Measurements from ENCODE around the gene ZNF618.
A peak's percentile ranks its signal among the peaks of the same experiment; 100 is the strongest.

ZNF618 gene, protein sequence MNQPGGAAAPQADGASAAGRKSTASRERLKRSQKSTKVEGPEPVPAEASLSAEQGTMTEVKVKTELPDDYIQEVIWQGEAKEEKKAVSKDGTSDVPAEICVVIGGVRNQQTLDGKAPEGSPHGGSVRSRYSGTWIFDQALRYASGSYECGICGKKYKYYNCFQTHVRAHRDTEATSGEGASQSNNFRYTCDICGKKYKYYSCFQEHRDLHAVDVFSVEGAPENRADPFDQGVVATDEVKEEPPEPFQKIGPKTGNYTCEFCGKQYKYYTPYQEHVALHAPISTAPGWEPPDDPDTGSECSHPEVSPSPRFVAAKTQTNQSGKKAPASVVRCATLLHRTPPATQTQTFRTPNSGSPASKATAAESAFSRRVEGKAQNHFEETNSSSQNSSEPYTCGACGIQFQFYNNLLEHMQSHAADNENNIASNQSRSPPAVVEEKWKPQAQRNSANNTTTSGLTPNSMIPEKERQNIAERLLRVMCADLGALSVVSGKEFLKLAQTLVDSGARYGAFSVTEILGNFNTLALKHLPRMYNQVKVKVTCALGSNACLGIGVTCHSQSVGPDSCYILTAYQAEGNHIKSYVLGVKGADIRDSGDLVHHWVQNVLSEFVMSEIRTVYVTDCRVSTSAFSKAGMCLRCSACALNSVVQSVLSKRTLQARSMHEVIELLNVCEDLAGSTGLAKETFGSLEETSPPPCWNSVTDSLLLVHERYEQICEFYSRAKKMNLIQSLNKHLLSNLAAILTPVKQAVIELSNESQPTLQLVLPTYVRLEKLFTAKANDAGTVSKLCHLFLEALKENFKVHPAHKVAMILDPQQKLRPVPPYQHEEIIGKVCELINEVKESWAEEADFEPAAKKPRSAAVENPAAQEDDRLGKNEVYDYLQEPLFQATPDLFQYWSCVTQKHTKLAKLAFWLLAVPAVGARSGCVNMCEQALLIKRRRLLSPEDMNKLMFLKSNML

DNA sequence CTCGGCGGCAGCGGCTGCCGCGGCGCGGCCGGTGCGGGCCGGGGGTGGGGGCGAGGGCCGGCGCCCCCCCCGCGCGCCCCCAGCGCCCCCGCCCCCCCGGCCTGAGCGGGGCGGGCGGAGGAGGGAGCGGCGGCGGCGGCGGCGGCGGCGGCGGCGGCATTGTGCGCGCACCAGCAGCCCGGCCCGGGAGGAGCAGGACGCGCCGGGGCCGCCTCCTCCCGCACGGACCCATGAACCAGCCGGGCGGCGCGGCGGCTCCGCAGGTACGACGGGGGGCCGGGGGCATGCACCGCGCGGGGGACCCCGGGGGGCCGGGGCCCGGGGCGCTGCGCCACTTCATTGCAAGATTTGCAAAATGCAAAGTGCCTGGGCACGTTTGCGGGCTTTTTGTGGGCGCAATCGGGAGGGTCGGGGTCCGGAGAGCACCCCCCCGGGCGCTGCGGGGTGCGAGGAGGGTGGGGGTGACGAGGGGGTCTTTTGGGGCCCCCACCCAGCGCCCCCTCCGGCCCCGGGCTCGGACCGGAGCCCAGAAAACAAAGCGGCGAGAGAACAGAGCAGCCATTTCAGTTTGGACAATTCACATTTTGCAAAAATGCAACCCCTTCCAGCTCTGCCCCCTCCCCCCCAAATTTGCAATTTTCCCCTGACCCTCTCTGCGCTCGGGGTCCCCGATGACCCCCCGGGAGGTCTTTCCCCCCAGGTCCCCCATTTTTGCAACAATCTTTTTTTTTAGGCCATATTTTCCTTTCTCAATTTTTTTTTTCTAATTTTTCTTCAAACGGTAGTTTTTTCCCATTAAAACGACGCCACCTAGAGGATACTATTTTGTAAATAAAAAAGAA lies at the start of gene ZNF618:
TSS of gene ZNF618 (plus strand) at position 159 of the 842 bp plus-strand sequence. CDS start at position 231, 72 bp downstream.
- peak; percentile 29 for DNase-seq

DNA sequence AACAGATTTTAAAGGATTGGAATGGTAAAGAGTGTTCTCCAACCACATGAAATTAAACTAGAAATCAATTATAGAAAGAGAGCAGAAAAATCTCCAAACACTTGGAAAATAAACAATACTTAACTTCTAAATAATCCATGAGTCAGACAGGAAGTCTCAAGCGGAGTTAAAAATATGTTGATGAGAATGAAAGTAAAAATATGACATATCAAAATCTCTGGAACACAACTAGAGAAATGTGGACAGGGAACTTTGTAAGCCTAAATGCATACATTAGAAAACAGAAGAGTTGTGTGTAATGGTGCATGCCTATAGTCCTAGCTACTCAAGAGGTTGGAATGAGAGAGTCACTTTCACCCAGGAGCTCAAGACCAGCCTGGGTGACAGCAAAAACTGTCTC lies 47.9 kb upstream of the ZNF618 start:
- no peak for DNase-seq

DNA sequence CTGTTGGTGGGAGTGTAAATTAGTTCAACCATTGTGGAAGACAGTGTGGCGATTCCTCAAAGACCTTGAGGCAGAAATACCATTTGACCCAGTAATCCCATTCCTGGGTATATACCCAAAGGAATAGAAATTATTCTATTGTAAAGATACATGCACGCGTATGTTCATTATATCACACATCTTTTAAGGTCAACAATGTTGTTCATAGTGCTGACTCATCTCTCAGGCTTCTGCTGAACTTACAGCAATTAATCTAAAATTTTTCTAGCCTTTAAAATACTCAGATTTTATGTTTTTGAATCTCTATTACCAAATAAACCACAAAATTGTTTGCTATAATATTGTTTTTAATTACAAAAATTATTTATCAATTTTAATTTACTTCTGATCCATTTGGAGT lies 38.8 kb upstream of the ZNF618 start:
- no peak for DNase-seq

DNA sequence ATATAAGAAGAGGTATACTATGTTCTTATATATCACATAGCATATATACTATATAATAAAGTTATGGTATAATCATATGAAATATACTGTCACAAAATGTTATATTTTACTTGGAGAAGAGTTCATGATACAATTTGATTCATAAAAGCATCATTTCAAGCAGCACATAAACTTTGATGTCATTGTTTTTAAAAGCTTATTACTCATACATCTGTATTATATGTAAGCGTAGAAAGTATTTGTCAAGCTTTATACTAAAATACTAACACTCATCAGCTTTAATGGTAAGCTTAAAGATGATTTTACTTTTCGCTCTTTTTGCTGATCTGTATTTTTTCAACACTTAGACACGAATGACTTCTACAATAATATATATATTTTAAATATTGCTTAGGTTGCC lies 34.0 kb upstream of the ZNF618 start:
- no peak for DNase-seq

DNA sequence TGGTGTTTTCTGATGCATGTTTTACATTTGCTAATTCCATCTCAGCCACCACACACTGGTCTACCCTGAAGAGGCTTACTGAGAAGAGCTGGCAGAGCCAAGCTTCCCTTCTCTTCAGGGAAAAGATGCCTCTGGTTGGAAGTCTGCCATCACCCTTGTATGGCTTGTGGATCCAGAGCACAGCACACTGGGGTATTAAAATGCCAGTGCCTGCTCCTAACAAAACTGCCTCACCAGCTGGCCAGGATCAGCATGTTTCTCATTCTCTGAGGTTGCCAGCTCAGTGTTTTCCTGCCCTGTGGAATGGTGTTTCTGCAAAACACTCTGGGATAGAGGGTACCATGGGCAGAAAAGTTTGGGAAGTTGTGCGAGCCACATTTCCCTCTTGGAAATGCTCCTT lies 31.6 kb upstream of the ZNF618 start:
- no peak for DNase-seq

DNA sequence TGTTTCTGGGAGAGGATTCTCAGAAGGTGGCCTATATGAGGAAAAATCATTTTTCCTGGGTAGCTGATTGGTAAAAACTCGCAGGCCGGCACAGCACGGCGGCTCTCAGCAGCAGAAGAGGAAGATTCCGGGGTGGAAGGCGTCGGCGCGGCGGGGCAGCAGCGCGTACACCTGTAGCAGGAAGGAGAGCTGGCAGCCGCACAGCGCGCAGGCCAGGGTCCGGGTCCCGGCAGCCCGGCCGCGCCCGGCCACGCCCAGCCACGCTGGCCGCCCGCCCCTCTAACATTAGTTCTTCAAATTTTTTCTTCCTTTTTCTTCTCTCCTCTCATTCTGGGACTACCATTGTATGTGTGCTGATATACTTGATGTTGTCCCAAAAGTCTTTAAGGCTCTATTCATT lies 24.8 kb upstream of the ZNF618 start:
- no peak for DNase-seq

DNA sequence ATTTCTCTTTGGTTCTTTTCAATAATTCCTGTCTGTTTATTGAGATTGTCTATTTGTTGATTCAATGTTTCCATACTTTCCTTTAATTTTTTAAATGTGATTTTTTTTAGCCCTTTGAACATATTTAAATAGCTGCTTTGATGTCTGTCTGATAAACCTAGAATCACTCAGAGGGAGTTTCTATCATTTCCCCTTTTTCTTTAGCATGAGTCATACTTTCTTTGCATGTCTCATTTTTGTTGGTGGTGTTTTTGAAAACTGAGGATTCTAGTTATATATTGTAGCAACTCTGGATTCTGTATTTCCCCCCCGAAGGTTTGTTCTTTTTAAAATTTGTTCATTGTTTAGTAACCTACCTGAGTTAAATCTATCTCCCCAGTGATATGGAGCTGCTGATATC lies 24.2 kb upstream of the ZNF618 start:
- DNase-seq = no peak

DNA sequence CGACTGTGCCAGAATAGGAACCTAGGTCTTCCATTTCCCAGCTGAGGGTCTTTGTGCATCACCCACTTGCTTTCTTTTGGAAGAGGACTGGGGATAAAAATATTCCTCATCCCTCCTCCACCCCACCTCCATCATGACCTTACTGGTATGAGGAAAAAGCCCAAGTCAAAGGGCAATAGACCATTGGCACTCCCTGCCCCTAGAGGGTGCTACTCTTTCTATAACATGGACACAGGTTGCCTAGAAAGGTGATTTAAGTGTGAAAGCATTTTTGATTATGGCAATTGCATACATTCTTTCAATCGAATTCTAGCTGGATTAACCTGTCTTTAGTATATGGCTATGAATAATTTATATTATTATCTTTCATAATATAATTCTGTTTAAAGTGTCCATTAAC lies 22.8 kb upstream of the ZNF618 start:
- no peak for DNase-seq

DNA sequence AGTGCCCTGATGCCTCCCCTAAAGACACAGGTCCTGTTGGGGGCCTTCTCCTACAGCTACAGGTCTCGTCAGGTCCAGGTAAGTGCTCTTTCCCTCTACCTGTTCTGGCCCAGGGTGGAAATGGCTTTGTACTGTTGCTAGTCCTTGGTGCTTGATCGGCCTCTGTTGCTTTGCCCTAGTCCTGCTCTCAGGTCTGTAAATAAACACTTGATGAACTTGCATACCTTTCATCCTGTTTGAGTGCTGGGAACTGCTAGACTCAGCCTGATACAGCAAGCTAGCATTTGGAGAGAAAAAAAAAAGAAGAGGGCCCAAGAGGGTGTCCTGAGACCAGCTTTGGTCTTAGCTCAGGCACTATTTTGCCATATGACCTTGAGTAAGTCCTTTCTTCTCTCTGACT lies 21.8 kb upstream of the ZNF618 start:
- no peak for DNase-seq

DNA sequence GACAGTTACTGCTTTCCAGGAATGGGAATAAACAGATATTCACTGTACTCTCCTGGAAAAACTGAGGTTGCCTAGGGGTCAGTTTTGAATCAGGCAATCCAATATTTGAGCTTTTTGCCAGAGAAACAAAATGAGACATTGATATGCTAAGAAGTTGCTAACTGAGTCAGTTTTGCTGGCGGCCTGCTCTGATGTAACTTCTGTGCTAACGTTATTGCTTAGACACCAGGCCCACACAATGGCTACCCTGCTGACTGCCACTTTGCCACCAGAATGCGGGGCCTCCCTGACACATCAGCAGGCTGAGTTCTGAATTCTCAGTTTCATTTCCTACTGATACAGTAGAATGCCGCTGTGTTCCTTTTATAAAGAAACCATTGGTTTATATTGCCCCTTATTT lies 18.2 kb upstream of the ZNF618 start:
- DNase-seq = no peak

DNA sequence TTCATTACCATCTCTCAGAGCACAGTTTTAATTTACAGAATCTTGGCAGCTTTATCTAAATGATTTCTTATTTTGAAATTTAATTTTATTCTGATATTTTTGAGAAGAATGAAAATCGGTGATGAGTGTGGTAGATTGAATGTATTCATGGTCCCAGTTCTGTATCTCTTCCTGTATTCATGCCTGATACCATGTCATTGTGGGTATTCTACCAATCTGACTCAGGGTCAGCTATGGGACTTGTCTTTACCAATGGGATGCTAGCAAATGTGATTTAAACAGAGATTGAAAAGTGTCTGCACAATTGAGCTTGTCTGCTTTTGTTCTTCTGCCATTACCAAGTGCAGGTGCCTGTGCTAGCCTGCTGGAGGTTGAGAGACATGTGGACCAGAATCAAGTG lies 17.8 kb upstream of the ZNF618 start:
- no peak for DNase-seq

DNA sequence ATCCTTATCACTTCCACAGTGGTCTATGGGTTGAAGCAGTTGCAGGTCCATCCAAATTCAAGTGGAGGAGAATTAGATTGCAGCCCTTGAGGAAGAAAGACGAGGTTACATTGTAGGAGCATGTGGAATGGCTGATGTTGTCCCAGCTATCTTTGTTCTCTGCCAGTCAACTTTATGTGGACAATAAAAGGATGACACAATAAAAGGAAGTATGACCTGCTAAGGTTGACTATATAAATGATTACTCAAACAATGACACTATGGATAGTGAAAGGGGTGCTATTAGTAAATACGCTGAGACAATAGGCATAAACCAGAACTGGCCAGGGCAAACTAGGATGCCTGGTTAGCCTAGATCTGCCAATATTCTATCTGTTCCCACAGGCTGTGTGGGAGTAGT lies 12.8 kb upstream of the ZNF618 start:
- DNase-seq = no peak

DNA sequence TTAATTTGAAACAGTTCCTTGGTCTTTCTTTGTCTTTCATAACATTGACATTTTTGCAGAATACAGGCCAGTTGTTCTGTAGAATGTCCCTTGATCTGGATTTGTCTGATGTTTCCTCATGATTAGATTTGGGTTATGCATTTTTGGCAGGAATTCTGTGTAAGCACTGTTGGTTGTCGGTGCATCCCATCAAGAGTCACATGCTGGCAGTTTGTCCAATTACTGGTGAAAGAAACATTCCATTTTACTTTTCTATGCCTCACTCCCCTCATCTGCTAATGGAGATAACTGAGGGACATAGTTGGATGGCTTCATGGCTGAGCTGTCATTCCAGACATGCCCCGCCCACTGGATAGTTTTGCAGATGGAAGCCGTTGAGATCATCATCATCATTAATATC lies 7.6 kb upstream of the ZNF618 start:
- no peak for DNase-seq

DNA sequence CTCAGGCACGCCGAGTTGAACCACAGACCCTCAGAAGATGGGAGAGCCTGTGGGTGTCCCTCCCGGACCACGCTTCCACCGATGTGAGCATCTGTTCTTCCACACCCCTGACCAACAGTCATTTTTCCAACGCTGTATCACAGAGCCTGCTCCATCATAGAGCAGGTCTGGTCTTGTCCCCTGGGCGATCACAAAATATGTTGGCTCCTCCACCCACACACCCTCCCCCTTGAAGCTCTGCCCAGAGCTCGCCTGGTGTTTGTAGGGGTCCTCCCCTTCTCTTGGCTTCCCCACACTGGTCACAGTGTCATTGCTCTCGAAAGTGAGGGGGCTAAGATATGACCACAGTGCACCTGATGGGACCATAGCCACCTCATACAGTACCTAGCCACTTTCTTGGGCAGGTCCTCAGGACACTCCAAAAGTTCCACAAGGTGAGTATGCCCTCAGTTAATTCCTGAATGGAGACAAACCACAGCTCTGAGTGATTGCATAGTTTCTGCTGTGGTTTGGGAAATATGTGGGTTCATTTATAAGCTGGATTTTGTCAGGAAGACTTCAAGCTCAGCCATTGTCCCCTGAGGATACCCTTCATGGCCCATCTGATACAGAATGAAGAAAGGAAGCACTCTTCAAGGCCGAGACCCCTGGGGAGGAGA lies 3.5 kb upstream of the ZNF618 start:
- DNase-seq = no peak

DNA sequence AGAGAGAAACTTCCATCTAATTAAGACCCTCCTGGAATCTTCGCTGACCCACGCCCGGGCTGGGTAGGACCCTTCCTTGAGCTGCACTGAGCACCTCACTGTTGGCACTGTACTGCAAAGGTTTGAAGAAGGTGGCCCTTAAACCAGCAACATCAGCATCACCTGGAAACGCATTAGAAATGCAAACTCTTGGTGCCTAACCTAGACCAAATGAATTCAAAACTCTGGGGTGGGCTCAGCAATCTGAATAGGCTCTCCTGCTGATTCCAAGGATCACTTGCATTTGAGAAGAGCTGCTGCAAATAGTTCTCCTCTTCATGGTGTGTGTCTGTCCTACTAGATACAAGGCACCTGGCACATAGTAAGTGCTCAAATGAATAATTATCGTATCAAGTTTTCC lies 2.7 kb upstream of the ZNF618 start:
- DNase-seq = no peak

DNA sequence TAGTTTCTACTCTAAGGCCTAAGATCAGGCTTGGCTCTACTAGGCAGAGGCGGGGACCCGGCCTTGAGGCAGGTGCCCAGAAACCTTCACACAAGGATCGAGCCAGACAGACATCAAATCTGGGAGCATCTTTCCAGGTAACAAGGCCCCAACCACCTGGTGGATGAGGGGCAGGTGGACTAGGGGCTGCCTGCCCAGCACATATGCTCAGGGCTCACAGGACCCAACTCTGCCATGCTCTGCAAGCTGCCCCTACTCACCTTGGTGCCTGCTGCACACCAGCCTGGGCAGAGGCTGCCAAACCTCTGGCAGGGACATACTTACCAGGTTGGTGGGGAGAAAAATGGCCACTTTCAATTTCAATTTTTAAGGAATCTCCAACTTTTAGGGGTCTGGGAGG lies 2.2 kb upstream of the ZNF618 start:
- no peak for DNase-seq

DNA sequence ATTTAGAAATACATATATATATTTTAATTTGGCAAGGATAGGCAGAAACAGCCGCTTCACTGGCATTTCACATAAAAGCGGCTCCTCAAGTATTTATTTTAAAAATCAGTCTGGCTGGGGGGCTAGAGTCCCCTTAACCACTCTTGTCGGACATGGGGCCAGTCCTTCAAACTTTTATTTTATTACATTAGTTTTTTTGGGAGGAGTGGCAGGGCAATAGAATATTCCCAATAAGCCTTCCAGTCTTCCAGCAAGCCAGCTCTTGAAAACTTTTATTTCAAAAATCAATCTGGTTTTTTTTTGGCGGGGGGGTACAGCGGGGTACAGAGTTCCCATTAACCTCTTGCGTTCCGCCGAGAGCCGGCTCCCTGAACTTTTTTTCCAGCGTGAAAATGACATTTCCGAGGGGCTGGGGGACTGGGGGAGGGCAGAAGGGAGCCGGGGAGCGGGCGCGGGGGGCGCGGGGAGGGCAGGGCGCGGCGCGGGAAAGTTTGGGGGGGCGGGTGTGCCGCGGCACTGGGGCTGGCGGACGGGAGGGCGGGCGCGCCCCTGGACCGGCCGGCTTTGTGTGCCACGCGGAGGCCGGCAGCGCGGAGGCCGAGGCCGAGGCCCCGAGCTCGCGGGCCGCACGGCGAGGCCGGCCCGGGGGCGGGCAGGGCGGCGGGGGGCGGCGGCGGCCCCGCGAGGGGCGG lies 504 bp upstream of the ZNF618 start:
- no peak for DNase-seq

DNA sequence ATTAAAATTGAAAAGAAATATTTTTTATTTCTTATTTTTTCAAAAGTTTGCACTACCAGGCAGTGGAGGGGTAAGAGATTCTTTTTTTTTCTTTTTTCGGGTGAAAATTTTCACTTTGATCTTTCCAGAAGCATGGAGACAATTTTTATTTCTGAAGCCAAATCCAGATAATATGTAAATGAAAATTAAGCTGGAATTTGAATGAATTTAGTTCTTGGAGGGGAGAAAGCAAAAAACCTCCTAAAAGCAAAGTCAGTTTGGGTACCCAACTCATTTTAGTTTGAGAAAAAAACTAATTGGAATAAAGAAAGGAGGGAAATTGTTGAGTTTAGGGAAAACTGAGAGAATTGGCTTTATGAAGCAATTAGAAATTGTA lies 872 bp downstream of the ZNF618 start:
- no peak for DNase-seq

DNA sequence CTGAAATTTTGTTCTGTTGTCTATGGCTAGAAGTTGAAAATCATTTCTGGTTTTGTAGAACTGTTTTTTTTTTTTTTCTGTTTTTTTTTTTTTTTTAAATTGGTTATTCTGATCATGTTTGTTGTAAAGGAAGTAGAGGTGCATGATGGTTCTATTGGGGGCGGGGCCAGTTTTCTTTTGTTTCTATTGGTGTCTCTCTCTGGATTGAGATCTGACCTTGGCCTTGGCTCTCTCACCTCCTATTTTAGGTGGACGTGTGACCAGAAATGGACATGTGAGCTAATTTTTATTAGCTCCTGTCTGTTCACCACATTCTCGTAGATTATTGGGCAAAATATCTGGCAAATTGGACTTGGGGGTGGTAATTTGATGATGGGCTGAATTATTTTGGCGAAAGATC lies 3.2 kb downstream of the ZNF618 start:
- DNase-seq = no peak

DNA sequence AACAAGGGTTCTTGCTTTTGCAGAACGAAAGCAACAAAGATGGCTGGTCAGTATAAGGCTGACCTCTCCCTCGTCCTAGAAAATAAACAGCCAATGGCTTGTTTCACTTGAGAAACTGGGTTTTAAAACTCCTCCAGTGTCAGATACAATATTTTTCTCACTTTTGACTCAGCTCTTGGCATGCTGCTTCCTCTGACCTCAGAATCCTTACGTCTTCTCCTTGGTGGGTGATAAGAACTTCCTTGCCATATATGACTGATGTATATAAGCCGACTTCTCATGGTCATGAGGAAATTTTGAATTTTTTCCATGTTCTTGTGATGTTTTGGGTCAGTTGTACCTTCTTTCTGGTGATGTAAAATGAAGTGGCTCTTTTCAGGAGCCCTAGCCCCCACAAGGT lies 3.8 kb downstream of the ZNF618 start:
- no peak for DNase-seq

DNA sequence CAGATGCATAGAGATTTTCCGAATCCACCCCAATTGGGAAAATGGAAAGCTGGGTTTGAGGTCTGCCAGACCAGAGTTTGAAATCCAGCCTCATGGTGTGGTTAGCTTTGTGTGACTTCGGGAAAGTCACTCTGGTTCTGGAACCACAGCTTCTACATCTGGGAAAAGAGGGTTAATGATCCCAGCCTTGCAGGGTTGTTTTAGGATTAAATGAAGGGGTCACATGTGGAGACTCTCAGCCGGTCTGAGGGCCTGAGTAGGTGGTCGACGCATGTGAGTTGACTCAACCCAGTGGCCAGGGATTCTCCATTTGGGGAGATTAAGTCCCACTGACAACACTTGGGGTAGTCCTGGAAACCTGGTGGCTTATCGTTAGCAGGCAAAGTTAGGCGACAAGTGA lies 6.1 kb downstream of the ZNF618 start:
- DNase-seq = no peak

DNA sequence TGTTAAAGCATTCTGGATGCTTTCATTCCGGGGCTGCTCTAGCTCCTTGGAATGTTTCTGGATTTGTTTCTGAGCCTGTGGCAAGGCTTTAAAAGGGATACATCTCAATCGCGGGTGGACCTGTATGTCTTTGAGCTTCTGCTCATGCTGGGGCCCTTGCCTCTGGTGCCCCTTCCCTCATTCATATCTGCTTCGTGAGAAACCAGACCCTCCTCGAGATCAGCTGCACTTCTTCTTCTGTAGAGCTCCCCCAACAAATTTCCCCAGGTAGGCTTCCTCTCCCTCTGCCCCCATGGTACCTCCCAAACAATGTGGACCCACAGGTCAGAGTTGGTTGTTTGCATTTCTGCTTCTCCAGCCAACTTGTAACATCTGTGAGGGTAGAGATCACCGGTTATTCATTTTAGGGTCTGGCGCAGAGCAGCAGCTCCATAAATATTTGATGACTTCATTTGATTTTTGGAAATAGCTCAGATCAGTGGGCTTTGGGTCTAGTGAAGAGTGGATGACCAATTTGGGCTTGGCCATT lies 6.6 kb downstream of the ZNF618 start:
- no peak for DNase-seq
